Measurements from ENCODE around the gene WDFY2.
A peak's percentile ranks its signal among the peaks of the same experiment; 100 is the strongest.
"Not testable (repeated sequence)": the region's sequence is repeated elsewhere in the genome, so short reads cannot be mapped to it uniquely, and the experiment has no call there.

The WDFY2 gene

DNA sequence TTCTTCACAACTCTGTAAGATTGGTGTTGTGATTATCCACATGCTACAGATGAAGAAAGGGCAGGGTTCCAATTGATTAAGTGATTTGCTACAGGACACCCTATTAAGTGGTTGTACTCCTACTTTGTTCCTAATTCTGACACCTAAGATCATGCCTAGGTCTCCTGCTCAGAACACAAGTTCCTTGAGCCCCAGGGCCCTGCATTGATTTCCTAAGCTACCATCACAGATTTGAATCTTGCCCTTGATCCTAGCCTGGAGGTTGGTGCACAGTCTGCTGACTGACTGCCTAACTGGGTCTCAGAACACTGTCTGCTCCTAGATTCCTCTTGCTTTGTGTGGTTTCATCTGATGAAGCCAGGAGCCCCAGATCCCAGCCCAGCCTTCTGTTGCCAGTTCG, 19.6 kb upstream of the WDFY2 start:
- no peak for DNase-seq (ENCODE audit: low spot score)

DNA sequence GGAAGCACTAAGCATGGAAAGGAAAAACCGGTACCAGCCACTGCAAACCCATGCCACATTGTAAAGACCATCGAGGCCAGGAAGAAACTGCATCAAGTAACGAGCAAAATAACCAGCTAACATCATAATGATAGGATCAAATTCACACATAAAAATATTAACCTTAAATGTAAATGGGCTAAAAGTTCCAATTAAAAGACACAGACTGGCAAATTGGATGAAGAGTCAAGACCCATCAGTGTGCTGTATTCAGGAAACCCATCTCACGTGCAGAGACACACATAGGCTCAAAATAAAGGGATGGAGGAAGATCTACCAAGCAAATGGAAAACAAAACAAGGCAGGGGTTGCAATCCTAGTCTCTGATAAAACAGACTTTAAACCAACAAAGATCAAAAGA, 15.3 kb upstream of the WDFY2 start:
- not testable (repeated sequence) for DNase-seq (ENCODE audit: low spot score)

DNA sequence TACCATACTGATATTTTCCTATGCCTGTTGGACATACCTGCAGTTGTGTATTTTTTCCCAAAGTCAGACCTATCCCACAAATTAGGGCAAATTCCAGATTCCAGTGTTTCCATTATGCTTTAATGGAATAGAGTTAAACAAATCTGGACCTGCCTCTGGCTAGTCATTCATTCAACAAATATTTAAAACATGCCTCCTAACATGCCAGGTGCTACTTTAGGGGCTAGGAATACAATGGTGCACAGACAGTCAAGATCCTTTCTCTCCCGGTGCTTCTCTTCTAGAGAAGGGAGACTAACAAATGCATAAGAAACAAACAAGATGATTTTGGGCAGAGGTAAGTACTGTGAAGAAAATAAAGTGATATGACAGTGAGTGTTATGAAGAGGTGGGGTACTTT, 7.5 kb upstream of the WDFY2 start:
- no peak for DNase-seq (ENCODE audit: low spot score)

DNA sequence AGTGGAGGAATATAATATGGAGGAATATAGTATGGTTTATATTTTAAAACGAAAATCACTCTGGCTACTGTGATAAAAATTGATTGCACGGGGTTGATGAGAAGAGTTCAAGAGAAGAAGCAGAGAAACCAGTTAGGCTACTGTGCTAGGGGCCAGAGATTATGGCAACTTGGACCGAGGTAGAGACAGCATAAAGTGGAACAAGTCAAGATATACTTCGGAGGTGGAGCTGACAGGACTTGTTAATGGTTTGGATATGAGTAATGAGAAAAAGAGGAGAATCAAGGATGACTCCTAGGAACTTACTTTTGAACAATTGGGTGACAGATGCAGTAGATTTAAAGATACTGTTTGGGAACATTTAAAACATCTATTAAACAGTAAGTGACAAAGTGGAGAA, 6.6 kb upstream of the WDFY2 start:
- DNase-seq (ENCODE audit: low spot score): no peak

DNA sequence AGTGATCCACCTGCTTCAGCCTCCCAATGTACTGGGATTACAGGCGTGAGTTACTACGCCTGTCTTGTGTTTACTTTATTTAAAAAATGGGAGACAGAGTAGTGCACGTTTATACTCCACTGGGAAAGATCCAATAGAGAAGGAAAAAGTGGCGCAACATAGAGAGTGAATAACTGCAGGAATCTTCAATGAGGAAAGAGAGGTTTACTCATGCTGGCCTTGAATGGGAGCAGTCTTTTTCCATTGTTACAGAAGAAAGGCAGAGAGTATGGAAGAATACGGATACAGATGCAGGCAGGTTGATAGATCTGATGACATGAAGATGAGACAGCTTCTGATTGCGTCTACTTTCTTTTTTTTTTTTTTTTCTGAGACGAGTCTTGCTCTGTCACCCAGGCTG, 4.6 kb upstream of the WDFY2 start:
- no peak for DNase-seq (ENCODE audit: low spot score)

DNA sequence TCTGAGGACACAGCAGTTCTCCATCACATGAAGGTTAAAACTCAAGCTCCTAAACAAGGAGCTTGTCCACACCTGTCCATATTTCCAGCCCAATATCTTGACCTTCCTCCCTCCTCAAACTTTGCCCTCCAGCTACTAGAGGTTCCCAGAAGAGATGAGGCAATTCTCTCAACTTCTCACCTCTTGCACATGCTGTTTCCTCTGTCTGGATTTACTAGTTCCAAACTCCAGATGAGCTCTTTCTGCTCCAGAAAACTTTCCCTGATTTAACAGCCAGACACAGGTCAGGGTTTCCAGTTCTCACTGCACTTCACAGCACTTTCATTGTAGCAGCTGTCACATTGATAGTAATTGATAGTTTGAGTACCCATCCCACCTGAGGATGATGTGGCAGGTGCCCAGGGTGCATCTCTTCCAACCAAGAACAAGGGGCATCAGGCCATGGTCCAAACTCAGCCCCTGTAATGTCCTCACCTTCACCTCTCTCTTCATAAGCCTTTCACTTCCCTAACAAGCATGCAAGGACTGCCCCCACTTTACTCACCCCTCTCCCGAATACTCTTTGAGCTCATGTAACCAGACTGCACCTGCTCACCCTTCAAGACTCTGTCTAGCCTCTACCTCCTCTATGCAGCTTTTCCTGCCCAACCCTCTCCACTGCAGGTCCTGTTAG, 3.0 kb upstream of the WDFY2 start:
- no peak for DNase-seq (ENCODE audit: low spot score)

DNA sequence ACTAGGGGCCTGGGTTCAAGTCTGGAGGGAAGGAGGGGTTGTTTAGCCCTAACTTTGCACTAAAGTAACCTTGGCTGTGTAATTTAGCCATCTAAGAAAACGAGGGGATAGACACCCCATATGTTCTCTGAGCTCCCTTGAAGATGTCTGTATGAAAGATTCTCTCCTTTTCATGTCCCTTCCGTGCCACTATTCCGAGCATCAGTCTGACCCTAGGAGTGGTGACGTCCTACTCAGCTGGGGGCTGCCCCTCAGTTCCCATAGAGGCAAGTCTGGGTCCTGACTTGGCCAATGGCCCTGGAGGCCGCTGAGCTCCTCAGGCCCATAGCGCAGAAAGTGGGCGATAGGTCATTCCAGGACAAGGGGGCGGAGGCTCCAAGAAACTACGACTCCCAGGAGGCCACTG, 790 bp upstream of the WDFY2 start:
- no peak for DNase-seq (ENCODE audit: low spot score)

DNA sequence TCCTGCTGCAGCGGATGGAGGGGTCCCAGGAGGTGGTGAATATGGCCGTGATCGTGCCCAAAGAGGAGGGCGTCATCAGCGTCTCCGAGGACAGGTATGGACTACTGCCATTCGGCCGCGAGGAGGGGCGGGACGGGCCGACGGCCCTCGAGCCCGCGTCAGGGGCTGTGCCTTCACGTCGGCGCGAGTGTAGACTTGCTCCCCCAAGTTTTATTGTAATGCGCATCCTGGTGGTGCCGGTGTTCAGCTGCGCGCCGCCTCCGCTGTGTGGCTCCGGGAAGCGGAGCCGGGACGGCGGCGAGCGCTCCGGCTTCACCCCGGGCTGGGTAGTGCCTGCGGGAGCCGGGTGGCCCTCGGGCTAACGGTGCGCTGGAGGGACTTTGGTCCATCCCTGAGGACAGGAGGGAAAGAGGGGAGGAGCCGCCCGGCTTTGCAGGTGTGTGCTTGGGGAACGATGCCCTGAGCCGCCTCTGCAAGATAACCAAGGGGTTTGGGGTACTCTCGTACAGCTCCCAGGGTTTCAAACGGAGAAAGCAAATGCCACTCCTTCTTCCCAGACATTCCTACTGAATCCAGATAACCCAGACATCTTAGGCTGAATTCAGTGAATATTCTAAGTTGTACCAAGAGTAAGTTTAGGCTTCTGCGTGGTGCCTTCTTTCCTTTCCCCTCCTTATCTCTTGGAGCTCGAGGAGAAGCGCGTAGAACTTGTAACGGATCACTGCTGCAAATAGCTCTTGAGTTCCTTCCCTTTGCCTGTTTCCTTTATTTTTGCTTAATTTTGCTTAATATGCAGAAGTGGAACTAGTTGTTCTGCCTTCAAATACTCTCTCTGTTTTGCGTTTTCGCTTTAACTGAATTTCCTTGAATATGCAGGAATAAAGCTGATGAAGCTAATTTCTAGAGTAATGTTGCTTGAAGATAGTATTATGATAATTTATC, 740 bp downstream of the WDFY2 start:
- DNase-seq (ENCODE audit: low spot score): peak; percentile 72

DNA sequence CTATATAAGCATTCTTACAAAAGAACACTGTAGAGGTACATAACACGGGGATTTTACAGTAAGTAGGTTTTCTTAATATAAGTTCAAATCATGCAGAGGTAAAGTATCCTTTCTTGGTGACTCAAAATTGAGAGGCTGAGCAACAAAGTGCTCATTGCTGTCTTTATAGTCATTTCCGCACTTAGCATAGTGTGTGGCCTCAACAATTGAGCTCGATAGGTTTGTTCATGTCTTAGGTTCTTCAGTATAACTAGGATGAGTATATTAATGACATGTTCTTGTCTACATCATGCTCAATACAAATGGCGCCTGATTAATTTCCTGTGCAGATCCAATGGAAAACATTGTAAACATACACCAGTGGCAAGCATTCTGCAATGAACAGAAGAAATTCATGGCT, 1.4 kb downstream of the WDFY2 start:
- peak; percentile 52 for DNase-seq (ENCODE audit: low spot score)

DNA sequence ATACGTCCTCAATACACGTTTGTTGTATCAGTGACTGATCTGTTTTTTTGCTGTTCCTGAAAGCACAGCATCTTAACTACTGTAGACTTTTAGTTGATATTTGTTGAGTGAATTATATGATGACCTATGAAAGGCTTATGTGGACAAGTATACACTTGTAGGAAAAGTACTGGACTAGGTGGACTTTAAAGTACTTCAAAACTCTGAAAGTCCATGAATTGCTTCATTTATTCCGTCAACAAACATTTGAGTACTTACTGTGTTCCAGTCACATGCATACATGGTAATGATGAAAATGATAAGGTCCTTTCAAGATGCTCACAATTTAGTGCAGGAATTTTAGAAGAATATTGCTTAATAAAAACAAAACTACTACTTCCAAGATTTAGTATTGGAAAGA, 3.1 kb downstream of the WDFY2 start:
- DNase-seq (ENCODE audit: low spot score): no peak

DNA sequence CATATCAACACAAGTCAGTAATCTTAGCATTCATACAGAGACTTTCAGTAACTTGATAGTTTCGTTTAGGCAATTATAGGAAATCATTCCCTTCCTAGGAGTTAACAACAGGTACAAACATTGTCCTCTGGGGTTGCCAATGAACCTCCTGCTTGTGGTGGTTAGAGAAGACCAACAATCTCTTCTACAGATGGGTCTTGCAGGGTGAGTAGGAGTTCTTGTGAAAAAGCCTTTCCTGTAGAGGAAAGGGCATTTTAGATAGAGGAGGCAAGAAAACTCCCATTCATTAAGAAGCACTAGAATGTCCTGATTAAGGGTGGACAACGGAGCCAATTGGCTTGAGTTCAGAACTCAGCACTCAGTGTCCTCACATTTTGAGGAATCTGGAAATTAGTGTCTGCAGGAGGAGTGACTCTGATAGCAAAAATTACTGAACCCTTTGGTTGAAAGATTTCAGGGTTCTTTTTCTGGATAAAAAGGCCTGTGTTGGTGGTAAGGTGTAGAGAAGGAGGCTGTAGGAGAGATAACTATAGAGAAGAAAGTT, 4.2 kb downstream of the WDFY2 start:
- DNase-seq (ENCODE audit: low spot score): no peak

DNA sequence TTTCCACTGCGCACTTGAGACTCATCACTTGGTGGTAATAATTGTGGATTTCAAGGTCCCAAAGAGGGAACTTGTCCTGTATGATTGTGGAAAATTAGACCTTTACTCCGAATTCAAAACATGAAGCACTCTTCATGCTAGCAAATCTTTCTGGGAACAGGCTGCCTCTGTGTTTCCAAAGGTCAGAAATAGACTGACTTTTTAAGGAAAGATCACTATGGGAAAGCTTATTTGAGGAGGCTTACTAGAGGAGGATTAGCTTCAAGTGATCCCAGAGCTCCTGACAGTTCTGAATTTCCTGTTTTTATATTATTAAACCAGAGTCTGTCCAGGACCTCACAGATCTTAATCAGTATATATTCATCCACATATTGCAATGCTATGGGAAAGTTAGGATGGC, 5.5 kb downstream of the WDFY2 start:
- DNase-seq (ENCODE audit: low spot score): no peak

DNA sequence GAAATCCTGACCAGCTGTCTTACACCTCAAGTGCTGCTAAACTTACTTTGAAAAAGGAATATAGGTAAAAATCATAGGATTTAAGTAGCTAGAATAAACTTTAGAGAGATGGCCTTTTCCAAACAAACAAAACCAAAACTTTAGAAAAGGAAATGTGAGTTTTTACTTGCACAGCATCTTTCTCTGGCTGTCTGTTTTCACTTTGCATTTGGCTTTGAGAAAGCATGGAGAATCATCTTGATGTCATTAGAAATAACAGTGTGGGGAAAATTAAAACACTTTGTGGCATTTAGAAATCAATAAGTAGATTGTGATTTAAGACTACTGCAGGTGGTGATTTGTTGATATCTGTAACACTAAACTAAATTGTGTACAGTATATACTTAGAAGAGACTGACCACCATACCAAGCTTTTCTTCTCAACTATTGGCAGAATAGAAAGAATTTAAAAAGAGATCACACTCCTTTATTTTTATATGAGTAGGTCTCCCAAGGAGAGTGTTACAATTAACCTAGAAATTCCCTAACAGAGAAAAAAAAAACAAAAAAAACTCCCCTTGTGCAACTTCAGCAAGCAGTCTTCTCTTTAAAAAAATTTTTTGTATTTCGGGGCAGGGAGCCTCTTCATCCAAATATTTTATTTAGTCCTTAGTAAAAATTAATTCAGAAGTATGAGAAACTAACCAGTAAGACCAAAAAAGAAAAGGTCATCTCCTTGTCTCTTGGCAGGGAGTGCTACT, 6.1 kb downstream of the WDFY2 start:
- DNase-seq (ENCODE audit: low spot score): no peak

DNA sequence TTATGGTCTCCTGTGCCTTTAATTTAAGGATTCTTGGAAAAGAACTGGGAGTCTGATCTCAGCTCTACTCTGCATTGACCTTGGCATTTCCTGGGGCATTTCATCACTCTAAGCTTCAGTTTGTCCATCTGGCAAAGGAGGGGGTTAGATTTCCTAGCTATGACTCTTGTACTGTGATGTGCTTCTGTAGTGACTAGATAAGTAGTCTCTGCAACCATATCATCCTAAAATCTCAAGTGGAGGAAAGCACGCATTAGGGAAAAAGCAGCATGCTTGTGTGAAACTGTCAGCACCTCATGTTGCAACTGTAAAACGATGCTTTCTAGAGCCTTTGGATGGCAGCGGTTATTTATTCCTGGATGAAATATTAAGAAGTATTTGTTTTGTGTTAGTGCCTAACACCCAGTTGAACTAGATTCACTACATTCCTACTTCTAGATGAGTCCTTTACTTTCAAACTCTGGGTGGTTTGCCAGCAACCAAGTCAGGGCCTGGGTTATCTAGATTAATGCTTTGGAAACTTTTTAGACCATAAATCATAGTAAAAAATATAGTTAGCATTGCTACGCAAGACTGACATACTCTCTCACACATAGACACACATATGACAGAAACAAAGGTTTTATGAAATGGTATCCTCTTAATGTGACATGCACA, 6.8 kb downstream of the WDFY2 start:
- DNase-seq (ENCODE audit: low spot score): peak; percentile 70

DNA sequence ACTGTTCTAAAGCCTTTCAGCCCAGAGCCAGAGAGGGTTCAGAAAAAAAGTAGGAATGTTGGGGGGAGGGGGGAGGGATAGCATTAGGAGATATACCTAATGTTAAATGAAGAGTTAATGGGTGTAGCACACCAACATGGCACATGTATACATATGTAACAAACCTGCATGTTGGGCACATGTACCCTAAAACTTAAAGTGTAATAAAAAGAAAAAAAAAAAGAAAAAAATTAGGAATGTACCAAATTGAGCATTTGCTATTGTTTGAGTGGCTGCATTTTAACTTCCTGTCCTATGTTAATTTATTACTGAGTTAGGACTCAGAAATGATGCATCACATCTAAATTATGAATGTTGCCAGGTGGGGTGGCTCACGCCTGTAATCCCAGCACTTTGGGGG, 7.7 kb downstream of the WDFY2 start:
- peak; percentile 43 for DNase-seq (ENCODE audit: low spot score)

DNA sequence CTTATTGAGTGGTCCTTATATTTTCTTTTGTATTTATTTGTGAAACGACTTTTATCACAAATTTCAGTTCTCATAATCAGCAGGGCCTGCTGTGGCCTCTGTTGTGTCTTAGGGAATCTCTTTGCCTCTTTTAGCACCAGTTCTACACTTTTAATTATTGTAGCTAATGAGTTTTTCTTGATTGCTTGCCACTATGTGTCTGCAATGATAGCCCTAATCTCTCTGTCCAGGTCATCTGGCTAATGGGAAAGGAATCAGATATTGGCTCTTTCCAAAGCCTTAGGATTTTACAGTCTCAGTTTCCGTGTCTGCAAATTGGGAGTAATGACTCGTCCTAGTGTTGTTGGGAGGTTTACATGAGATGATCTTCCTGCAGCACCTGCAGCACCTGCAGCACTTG, 10.2 kb downstream of the WDFY2 start:
- no peak for DNase-seq (ENCODE audit: low spot score)

DNA sequence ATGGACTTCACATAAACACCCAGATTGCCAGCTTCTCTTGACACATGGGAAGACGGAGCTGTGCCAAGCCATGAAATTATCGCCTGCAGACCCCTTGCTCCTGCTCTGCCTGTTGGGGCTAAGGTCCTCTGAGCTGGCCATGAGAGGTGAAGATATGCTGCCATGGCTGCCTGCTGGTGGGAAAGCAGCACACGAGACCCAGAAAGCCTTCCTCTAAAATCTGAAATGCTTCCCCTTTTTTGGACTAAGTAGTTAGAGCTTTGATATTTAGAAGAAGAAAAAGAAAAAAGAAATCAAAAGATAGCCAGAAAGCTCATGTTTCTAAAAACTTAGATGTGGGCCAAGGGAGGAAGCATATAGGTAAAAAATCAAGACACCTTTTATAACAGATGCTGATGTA, 11.2 kb downstream of the WDFY2 start:
- DNase-seq (ENCODE audit: low spot score): no peak

DNA sequence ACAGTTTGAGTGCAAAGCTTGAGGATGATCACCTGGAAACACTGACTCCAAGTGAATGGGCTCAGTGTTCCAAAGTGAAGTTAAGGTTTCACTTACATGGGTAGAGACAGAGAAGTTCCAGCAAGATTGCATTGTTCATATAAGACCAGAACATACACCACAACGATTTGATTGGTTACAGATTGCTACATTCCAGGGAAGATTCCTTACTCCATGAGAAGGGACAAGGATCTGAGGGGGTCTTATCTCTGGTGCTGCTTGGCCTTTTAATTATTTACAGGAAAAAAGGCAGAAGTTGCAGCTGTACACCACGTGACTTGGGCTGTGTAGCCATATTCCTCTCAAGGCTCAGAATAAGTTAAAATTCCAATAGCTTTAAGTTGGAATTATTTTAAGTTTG, 12.3 kb downstream of the WDFY2 start:
- DNase-seq (ENCODE audit: low spot score): no peak

DNA sequence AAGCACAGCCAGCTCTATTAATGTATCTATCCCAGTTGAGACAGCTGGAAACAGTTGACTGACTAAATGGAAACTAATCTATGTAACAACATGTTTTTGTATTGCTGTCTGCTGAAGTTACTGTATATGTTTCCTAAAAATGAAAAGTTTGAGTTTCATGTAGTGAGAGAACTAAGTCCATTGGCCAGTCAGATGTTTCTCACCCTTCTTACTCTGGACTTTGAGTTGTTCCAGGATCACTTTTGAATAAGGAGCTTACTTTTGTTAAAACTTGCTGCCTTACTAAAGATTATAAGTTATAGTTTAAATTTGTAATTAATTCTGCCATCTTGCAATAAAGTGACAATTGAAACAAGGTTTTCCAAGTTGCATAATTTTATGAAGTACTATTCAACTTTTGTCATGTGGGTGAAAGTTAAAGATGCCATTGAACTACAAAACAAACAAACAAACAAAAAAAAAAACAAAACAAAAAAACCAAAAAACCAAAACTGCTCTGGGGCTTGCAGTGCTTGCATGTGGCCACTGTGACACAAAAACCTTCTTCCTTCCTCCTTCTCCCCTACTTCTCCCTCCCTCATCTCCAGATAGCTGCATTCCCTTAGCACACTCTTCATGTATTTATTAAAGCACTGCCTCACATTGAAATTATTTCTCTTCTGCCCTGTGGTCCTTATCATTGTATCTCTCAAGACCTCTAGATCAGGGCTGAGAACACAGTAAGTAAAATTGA, 15.3 kb downstream of the WDFY2 start:
- DNase-seq (ENCODE audit: low spot score): no peak

DNA sequence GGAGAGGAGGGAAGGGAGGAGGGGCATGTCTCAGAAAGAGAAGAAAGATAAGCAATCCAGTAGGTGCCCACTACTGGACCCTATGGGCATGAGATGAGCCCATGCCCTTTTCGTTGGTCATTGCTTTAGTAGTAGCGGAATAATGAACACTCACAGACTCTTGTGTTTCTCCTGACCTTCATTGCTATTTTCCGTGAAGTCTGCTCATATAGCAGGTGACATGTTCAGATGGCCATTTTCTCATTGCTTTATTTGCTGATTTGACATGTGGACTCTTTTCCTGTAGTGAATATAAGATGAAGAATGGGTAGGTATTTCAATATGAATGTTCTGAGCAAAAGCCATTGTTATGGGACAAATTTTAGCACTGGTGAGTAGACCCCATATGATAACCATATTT, 16.4 kb downstream of the WDFY2 start:
- DNase-seq (ENCODE audit: low spot score): no peak

Data from kidney tubule cell (primary cell).